B cell (primary cell): ENCODE results near the gene OR7G1. TPM values are rescaled to one million over a fixed set of nuclear protein-coding genes. Genes with fewer than 3 reads are reported as not detected.

ENCODE experiments used
- ATAC-seq: fragments of 200-7000 bp; cut with Tn5 transposase; one replicate; pipeline ENCODE4 v1.10.0; 2021; ENCODE audit warnings: low read depth, mild to moderate bottlenecking, moderate number of reproducible peaks, moderate library complexity
- CTCF ChIA-PET: fragments of 350-600 bp; sonication (Branson Sonifier 250); formaldehyde crosslinking; loops from one replicate; lab custom pipeline; 2021; ENCODE audit warnings: antibody characterized with exemption, inconsistent platforms; lab: Charles Lee
- POLR2A ChIA-PET: fragments of 350-600 bp; sonication (Branson Sonifier 250); formaldehyde crosslinking; loops from one replicate; lab custom pipeline; 2021; ENCODE audit warnings: antibody characterized with exemption; lab: Charles Lee
- DNase-seq: peaks from one replicate; pipeline ENCODE4 v3.0.0; 2013
- H2AFZ ChIP-seq: 2 replicates; pipeline ENCODE4 v1.6.1; 2012; ENCODE audit warnings: mild to moderate bottlenecking, low read depth, low read length; ENCODE audit not compliant: insufficient read depth, poor library complexity, severe bottlenecking
- H3K27ac ChIP-seq, 2 donors: 1 replicate in 1 of 2; 2 replicates in 1 of 2; pipeline ENCODE4 v1.5.1; 2012 to 2013; ENCODE audit warnings: low read length in 2 of 2, mild to moderate bottlenecking in 2 of 2, moderate library complexity in 1 of 2
- H3K27me3 ChIP-seq, 4 experiments: fragments of 200-600 bp in 1 of 4; sonication (generic) in 1 of 4; replicated peaks in 1 of 4; 1 replicate in 2 of 4; 2 replicates in 2 of 4; pipeline versions ENCODE4 v1.6.1 to v1.7.0; 2013 to 2016; ENCODE audit warnings: low read length in 3 of 4, mild to moderate bottlenecking in 2 of 4, mixed read lengths in 1 of 4, moderate library complexity in 1 of 4; ENCODE audit not compliant: insufficient read depth in 4 of 4, control insufficient read depth in 3 of 4; ENCODE audit errors: control extremely low read depth in 1 of 4
- H3K36me3 ChIP-seq, 2 experiments: replicated peaks in 1 of 2; 1 replicate in 1 of 2; 2 replicates in 1 of 2; pipeline versions ENCODE4 v1.6.1 to v1.7.1; 2013; ENCODE audit warnings: low read length in 1 of 2; ENCODE audit not compliant: insufficient read depth in 2 of 2, control insufficient read depth in 1 of 2; ENCODE audit errors: control extremely low read depth in 1 of 2, extremely low read depth in 1 of 2
- H3K4me1 ChIP-seq, 2 donors: fragments of 200-600 bp in 1 of 2; sonication (generic) in 1 of 2; 1 replicate in 1 of 2; 2 replicates in 1 of 2; pipeline versions ENCODE4 v1.5.1 to v1.6.1; 2013 to 2017; ENCODE audit warnings: low read length in 2 of 2; ENCODE audit not compliant: control insufficient read depth in 2 of 2, insufficient read depth in 2 of 2
- H3K4me2 ChIP-seq: replicated peaks from 2 replicates; pipeline ENCODE3; 2012; ENCODE audit warnings: mild to moderate bottlenecking, low read depth, low read length; ENCODE audit not compliant: poor library complexity, severe bottlenecking
- H3K4me3 ChIP-seq, 5 experiments: fragments of 200-600 bp in 1 of 5; sonication (generic) in 1 of 5; 1 replicate in 3 of 5; 2 replicates in 2 of 5; pipeline versions ENCODE4 v1.5.1 to v1.7.0; 2011 to 2016; ENCODE audit warnings: low read length in 4 of 5, mild to moderate bottlenecking in 4 of 5, low read depth in 2 of 5, control low read depth in 1 of 5, moderate library complexity in 1 of 5; ENCODE audit not compliant: insufficient read depth in 1 of 5; ENCODE audit errors: control extremely low read depth in 1 of 5, extremely low read depth in 1 of 5
- H3K79me2 ChIP-seq: fragments of 200-600 bp; sonication (generic); one replicate; pipeline ENCODE4 v1.6.0; 2016; ENCODE audit warnings: low read length; ENCODE audit not compliant: control insufficient read depth, insufficient read depth
- H3K9ac ChIP-seq: fragments of 200-600 bp; sonication (generic); 2 replicates; pipeline ENCODE4 v1.6.1; 2017; ENCODE audit warnings: mild to moderate bottlenecking, low read length, moderate library complexity
- H3K9me3 ChIP-seq, 3 donors: one replicate each; pipeline versions ENCODE4 v1.6.1 to v1.7.1; 2013; ENCODE audit warnings: low read length in 2 of 3; ENCODE audit not compliant: control insufficient read depth in 2 of 3, insufficient read depth in 1 of 3; ENCODE audit errors: control extremely low read depth in 1 of 3
- H4K20me1 ChIP-seq: 2 replicates; pipeline ENCODE4 v1.6.0; 2012; ENCODE audit warnings: mild to moderate bottlenecking, low read length; ENCODE audit not compliant: insufficient read depth, control insufficient read depth, poor library complexity, severe bottlenecking
- H3K27ac Mint-ChIP-seq: one replicate; pipeline ENCODE4 v1.8.0; 2021; ENCODE audit warnings: mixed read lengths
- H3K27me3 Mint-ChIP-seq: one replicate; pipeline ENCODE4 v1.8.0; 2021; ENCODE audit warnings: mixed read lengths
- H3K4me1 Mint-ChIP-seq: one replicate; pipeline ENCODE4 v1.8.0; 2021; ENCODE audit warnings: mixed read lengths
- H3K4me3 Mint-ChIP-seq: one replicate; pipeline ENCODE4 v1.8.0; 2021; ENCODE audit warnings: mixed read lengths
- H3K9me3 Mint-ChIP-seq: one replicate; pipeline ENCODE4 v1.8.0; 2022; ENCODE audit warnings: mixed read lengths; ENCODE audit not compliant: insufficient read depth
- EZH2 ChIP-seq: IDR thresholded peaks from 2 replicates; pipeline ENCODE4 v1.6.1; 2012; ENCODE audit warnings: borderline replicate concordance, low read depth, mild to moderate bottlenecking, moderate library complexity, low read length; ENCODE audit not compliant: insufficient read depth, poor library complexity, severe bottlenecking
- WGBS: methylation state at CpG from one replicate; pipeline ENCODE4 v1.1.5; 2013; ENCODE audit warnings: missing lambda C conversion rate; ENCODE audit not compliant: insufficient coverage; 5-methylcytosine and 5-hydroxymethylcytosine counted together
- intact Hi-C: fragments of 100-400 bp; cut with micrococcal nuclease; formaldehyde crosslinking; loops from one replicate; pipeline ENCODE4 v1.10.0; 2022
- polyA plus RNA-seq: library from polyadenylated mRNA; depleted of rRNA; stranded (reverse); fragments of >200 nt; gene quantifications from 2 replicates; pipeline ENCODE4 v1.2.3, GENCODE V29; 2012
- total RNA-seq, 2 donors: library from RNA; stranded (reverse); fragments of 120-200 nt in 1 of 2; gene quantifications; 1 replicate in 1 of 2; 2 replicates in 1 of 2; pipeline versions ENCODE4 v1.2.3 to v1.2.4, GENCODE V29; 2013 to 2022
- TF ChIP-seq, protein P1 (sequence below): fragments of 200-600 bp; IDR thresholded peaks from one replicate; pipeline ENCODE4 v1.8.0; 2022; ENCODE audit warnings: antibody characterized with exemption, mild to moderate bottlenecking

OR7G1 gene
- total and polyA plus RNA-seq, 2 donors (not counting 1 experiment from before 2014, with no cell fraction given): not detected

DNA sequence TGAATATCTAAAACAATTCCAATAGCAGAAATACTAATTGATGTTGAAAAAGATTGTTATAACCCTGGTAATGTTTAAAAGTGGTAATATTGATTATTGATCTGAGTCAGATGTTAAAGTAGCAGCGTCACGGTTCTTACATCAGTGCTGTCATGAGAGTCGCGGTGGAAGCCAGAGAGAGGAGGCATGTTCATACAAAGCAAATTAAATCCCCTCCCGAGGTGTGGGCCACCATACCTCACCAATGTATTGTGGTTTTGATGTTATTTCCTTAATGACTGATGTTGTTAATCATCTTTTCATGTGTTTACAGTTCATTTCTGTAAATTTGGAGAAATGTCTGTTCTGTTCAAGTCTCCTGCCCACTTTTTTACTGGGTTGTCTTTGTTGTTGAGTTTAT lies 35.8 kb upstream of the OR7G1 start:
- Mint-ChIP-seq H3K27me3 (no peaks in the 10 kb centered on the region), H3K4me1 (peaks cover 65% of the 10 kb centered on the region), H3K27ac (no peak overlapping the region), H3K9me3 (peaks cover 6% of the 10 kb centered on the region), H3K4me3 (no peak overlapping the region)
- peaks cover 0 to 37% of the 10 kb centered on the region in 2 experiments for H3K36me3 ChIP-seq
- peaks cover 17 to 19% of the 10 kb centered on the region in 2 donors for H3K4me1 ChIP-seq
- no peak for ATAC-seq
- intact Hi-C loops: no loop called here
- no peak overlapping the region for H3K4me2 ChIP-seq
- peaks cover 63% of the 10 kb centered on the region for H4K20me1 ChIP-seq
- ChIA-PET POLR2A (no interaction called here), CTCF (no interaction called here)
- no peak for DNase-seq
- no peak overlapping the region for H2AFZ ChIP-seq
- H3K4me3 ChIP-seq: no peak overlapping the region
- TF ChIP-seq, protein P1, sequence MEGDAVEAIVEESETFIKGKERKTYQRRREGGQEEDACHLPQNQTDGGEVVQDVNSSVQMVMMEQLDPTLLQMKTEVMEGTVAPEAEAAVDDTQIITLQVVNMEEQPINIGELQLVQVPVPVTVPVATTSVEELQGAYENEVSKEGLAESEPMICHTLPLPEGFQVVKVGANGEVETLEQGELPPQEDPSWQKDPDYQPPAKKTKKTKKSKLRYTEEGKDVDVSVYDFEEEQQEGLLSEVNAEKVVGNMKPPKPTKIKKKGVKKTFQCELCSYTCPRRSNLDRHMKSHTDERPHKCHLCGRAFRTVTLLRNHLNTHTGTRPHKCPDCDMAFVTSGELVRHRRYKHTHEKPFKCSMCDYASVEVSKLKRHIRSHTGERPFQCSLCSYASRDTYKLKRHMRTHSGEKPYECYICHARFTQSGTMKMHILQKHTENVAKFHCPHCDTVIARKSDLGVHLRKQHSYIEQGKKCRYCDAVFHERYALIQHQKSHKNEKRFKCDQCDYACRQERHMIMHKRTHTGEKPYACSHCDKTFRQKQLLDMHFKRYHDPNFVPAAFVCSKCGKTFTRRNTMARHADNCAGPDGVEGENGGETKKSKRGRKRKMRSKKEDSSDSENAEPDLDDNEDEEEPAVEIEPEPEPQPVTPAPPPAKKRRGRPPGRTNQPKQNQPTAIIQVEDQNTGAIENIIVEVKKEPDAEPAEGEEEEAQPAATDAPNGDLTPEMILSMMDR: no peak
- TF ChIP-seq EZH2: no peak
- peaks cover 98% of the 10 kb centered on the region for H3K79me2 ChIP-seq
- H3K27me3 ChIP-seq: no peaks in the 10 kb centered on the region
- WGBS: no CpG with 5 or more reads among the region's 5 CpGs
- peaks cover 2 to 32% (median 7%) of the 10 kb centered on the region in 3 donors for H3K9me3 ChIP-seq
- no peak overlapping the region for H3K27ac ChIP-seq
- no peak overlapping the region for H3K9ac ChIP-seq

DNA sequence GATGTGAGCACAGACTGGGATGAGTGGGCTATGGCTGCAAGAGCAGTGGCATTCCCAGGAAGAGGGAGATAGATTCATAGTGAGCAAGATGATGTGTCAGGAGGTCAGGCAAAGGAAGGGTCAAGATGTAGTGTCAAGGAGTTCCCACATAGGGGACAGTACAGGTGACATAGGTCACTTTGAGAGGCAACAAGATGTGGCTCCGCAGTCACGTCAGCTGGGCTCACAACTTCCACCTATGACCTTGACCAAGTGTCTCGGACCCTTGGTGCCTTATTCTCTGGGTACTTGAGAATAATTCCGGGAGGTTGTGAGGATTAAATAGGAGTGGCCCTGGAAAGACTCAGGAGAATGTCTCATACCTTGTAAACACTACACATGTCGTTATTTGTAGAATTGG lies 35.1 kb upstream of the OR7G1 start:
- no peak overlapping the region for H3K4me3 Mint-ChIP-seq
- 100% methylated on average over 1 of the region's 5 CpGs for WGBS
- CTCF ChIA-PET: no interaction called here

More for the DNA sequence above, 35.1 kb upstream of the OR7G1 start:
- H3K9me3 ChIP-seq: peaks cover 2 to 28% (median 13%) of the 10 kb centered on the region in 3 donors
- no peaks in the 10 kb centered on the region for H3K27me3 Mint-ChIP-seq
- H3K79me2 ChIP-seq: peaks cover 99% of the 10 kb centered on the region
- H3K4me3 ChIP-seq: no peak overlapping the region
- H2AFZ ChIP-seq: no peak overlapping the region
- H3K9ac ChIP-seq: no peak overlapping the region
- no peaks in the 10 kb centered on the region for H3K27me3 ChIP-seq
- no peak for TF ChIP-seq EZH2
- TF ChIP-seq, protein P1: no peak
- peaks cover 0 to 39% of the 10 kb centered on the region in 2 experiments for H3K36me3 ChIP-seq
- no peak overlapping the region for H3K27ac Mint-ChIP-seq
- no peak overlapping the region for H3K27ac ChIP-seq
- DNase-seq (no peak), ATAC-seq (no peak)
- intact Hi-C loops: no loop called here
- H4K20me1 ChIP-seq: peaks cover 67% of the 10 kb centered on the region
- peaks cover 58% of the 10 kb centered on the region for H3K4me1 Mint-ChIP-seq
- no peak overlapping the region for H3K4me2 ChIP-seq
- peaks cover 9 to 12% of the 10 kb centered on the region in 2 donors for H3K4me1 ChIP-seq
- POLR2A ChIA-PET: no interaction called here
- peaks cover 6% of the 10 kb centered on the region for H3K9me3 Mint-ChIP-seq
